HepG2 (cell line): ENCODE data around the gene SND1. TPM values are rescaled to one million over a fixed set of nuclear protein-coding genes. Genes with fewer than 3 reads are reported as not detected.

Experiments
- ATAC-seq: fragments of 200-7000 bp; cut with Tn5 transposase; 3 replicates; pipeline ENCODE4 v1.9.1; 2020; ENCODE audit warnings: mild to moderate bottlenecking, moderate library complexity
- BruUV-seq: library from RNA; stranded (reverse); fragments of 400-500 nt; replicated peaks from 2 replicates; lab custom pipeline; 2021; lab: Mats Ljungman, UMichigan
- CTCF ChIA-PET: fragments of 300-600 bp; formaldehyde crosslinking; extraction: SDS; loops from one replicate; lab custom pipeline; 2021; ENCODE audit warnings: low total read pairs, inconsistent platforms, low intra/inter-chr PET ratio; lab: Yijun Ruan, JAX
- POLR2A ChIA-PET: fragments of 350-600 bp; sonication (Branson Sonifier 250); formaldehyde crosslinking; loops from one replicate; lab custom pipeline; 2020; ENCODE audit warnings: antibody characterized with exemption, inconsistent platforms; lab: Yijun Ruan, JAX
- DNase-seq: peaks from one replicate; pipeline ENCODE4 v3.0.0-alpha.2; 2015; ENCODE audit warnings: low spot score
- FAIRE-seq: peaks from 3 replicates; lab custom pipeline; 2011; peaks lifted over from hg19 to GRCh38; lab: Jason Lieb, UNC
- H2AFZ ChIP-seq: one replicate; pipeline ENCODE4 v1.6.1; 2011; ENCODE audit warnings: low read length, inconsistent platforms
- H3K27ac ChIP-seq: fragments of 300-600 bp; 3 replicates; pipeline ENCODE4 v1.8.0; 2011; ENCODE audit warnings: mixed run types, mild to moderate bottlenecking, mixed read lengths, low read length, inconsistent platforms; ENCODE audit not compliant: insufficient read depth; ENCODE audit errors: extremely low read length
- H3K27me3 ChIP-seq, 2 experiments: fragments of 200-600 bp in 1 of 2; 2 replicates in 1 of 2; 3 replicates in 1 of 2; pipeline versions ENCODE4 v1.6.0 to v1.8.0; 2011; ENCODE audit warnings: low read length in 2 of 2, mild to moderate bottlenecking in 2 of 2, moderate library complexity in 2 of 2, inconsistent platforms in 1 of 2; ENCODE audit not compliant: insufficient read depth in 2 of 2, control insufficient read depth in 1 of 2
- H3K36me3 ChIP-seq, 2 experiments: fragments of 200-600 bp in 1 of 2; replicated peaks in 1 of 2; 2 replicates in 1 of 2; 3 replicates in 1 of 2; pipeline versions ENCODE4 v1.5.1 to v1.8.0; 2011; ENCODE audit warnings: low read length in 2 of 2, inconsistent platforms in 1 of 2; ENCODE audit not compliant: insufficient read depth in 2 of 2, control insufficient read depth in 1 of 2
- H3K4me1 ChIP-seq: 2 replicates; pipeline ENCODE4 v1.5.1; 2012; ENCODE audit warnings: low read length, inconsistent platforms; ENCODE audit not compliant: insufficient read depth
- H3K4me2 ChIP-seq: 2 replicates; pipeline ENCODE4 v1.6.0; 2011; ENCODE audit warnings: low read depth, low read length, inconsistent platforms
- H3K4me3 ChIP-seq, 3 experiments: fragments of 200-600 bp in 1 of 3; sonication (generic), shearing (Covaris generic) in 1 of 3; replicated peaks in 1 of 3; 2 replicates each; pipeline ENCODE4 v1.5.1; 2011 to 2016; ENCODE audit warnings: low read length in 3 of 3, inconsistent platforms in 2 of 3, low read depth in 2 of 3, mild to moderate bottlenecking in 2 of 3, control low read depth in 1 of 3, mixed read lengths in 1 of 3; ENCODE audit not compliant: insufficient read depth in 1 of 3
- H3K79me2 ChIP-seq: one replicate; pipeline ENCODE4 v1.6.1; 2011; ENCODE audit warnings: low read length, inconsistent platforms; ENCODE audit not compliant: insufficient read depth
- H3K9ac ChIP-seq: 2 replicates; pipeline ENCODE4 v1.6.0; 2011; ENCODE audit warnings: mild to moderate bottlenecking, low read depth, low read length, inconsistent platforms; ENCODE audit not compliant: insufficient read depth
- H3K9me3 ChIP-seq: 2 replicates; pipeline ENCODE4 v1.5.1; 2012; ENCODE audit warnings: mild to moderate bottlenecking, low read length
- H4K20me1 ChIP-seq: 2 replicates; pipeline ENCODE4 v1.6.0; 2011; ENCODE audit warnings: inconsistent platforms, mild to moderate bottlenecking, low read length, moderate library complexity; ENCODE audit not compliant: insufficient read depth
- KLF15 ChIP-seq: sonication (generic); formaldehyde crosslinking; IDR thresholded peaks from 2 replicates; pipeline ENCODE4 v1.8.1; 2023; ENCODE audit warnings: borderline replicate concordance, mild to moderate bottlenecking, inconsistent platforms, missing genetic modification reagents, mixed read lengths
- PRDM15 ChIP-seq: sonication (generic); formaldehyde crosslinking; IDR thresholded peaks from 2 replicates; pipeline ENCODE4 v1.4.0; 2020; ENCODE audit warnings: missing genetic modification reagents
- RAD51 ChIP-seq: fragments of 450-650 bp; IDR thresholded peaks from 2 replicates; pipeline ENCODE4 v1.6.1; 2016; ENCODE audit warnings: borderline replicate concordance
- RBFOX2 ChIP-seq: fragments of 200-400 bp; formaldehyde crosslinking; IDR thresholded peaks from 2 replicates; pipeline ENCODE4 v1.6.1; 2017; ENCODE audit warnings: low read depth, mild to moderate bottlenecking, low read length
- SNAPC4 ChIP-seq: sonication (generic); formaldehyde crosslinking; IDR thresholded peaks from 2 replicates; pipeline ENCODE4 v1.4.0; 2020; ENCODE audit warnings: mild to moderate bottlenecking, missing genetic modification reagents
- ZBTB46 ChIP-seq: sonication (generic); formaldehyde crosslinking; IDR thresholded peaks from 2 replicates; pipeline ENCODE4 v1.4.0; 2020; ENCODE audit warnings: mild to moderate bottlenecking, missing genetic modification reagents, borderline replicate concordance
- ZFP41 ChIP-seq: sonication (generic); formaldehyde crosslinking; IDR thresholded peaks from 2 replicates; pipeline ENCODE4 v1.4.0; 2020; ENCODE audit warnings: mild to moderate bottlenecking, missing genetic modification reagents, borderline replicate concordance
- ZNF205 ChIP-seq: IDR thresholded peaks from 2 replicates; pipeline ENCODE4 v1.6.1; 2018; ENCODE audit warnings: missing biosample characterization, missing genetic modification reagents
- ZNF280B ChIP-seq: sonication (generic); formaldehyde crosslinking; IDR thresholded peaks from 2 replicates; pipeline ENCODE4 v1.5.0; 2020; ENCODE audit warnings: missing genetic modification reagents, mild to moderate bottlenecking, borderline replicate concordance
- ZNF577 ChIP-seq: sonication (generic); formaldehyde crosslinking; IDR thresholded peaks from 2 replicates; pipeline ENCODE4 v1.4.0; 2020; ENCODE audit warnings: mild to moderate bottlenecking, low read depth, missing genetic modification reagents, borderline replicate concordance
- ZNF878 ChIP-seq: sonication (generic); formaldehyde crosslinking; IDR thresholded peaks from 2 replicates; pipeline ENCODE4 v1.8.1; 2023; ENCODE audit warnings: mild to moderate bottlenecking, missing genetic modification reagents, moderate library complexity
- WGBS: methylation state at CpG from one replicate; pipeline ENCODE4 v1.1.6; 2017; ENCODE audit warnings: low lambda C conversion rate; 5-methylcytosine and 5-hydroxymethylcytosine counted together
- in situ Hi-C: cut with HindIII; loops from 2 replicates; pipeline ENCODE4 v1.10.0; 2017; ENCODE audit warnings: low pct_unique_long_range_greater_than_20kb; ENCODE audit not compliant: extremely low pct_ligation_motif_present
- intact Hi-C: fragments of 100-400 bp; cut with micrococcal nuclease; formaldehyde crosslinking; loops from one replicate; pipeline ENCODE4 v1.10.0; 2022; ENCODE audit not compliant: unreplicated experiment
- polyA plus RNA-seq, 8 experiments: library from polyadenylated mRNA; depleted of rRNA in 3 of 8; stranded (reverse) in 7 of 8; unstranded in 1 of 8; fragments of >200 nt; fragmentation: Illumina TruSeq in 4 of 8; extraction: Trizol in 4 of 8; gene quantifications; 2 replicates each; pipeline versions ENCODE4 v1.2.1 to v1.2.3, GENCODE V29; 2011 to 2016; ENCODE audit warnings: low read depth in 4 of 8, missing spikeins in 1 of 8, mixed read lengths in 1 of 8; ENCODE audit not compliant: insufficient read depth in 1 of 8
- total RNA-seq, 5 experiments: library from RNA; depleted of rRNA; stranded (reverse); fragments of >200 nt; fragmentation: Illumina TruSeq; extraction: Trizol; gene quantifications; 2 replicates each; pipeline ENCODE4 v1.2.3, GENCODE V29; 2016; ENCODE audit warnings: low read depth in 1 of 5

The SND1 gene
- total and polyA plus RNA-seq, 2 of the 13 experiments (the other 11 are each of a cell fraction or from before 2014, with no cell fraction given): 110 to 182 TPM

GRCh38 chr7:128081351-128081750 lies 429.4 kb downstream of the SND1 start (continued):
- no peak for TF ChIP-seq SNAPC4
- TF ChIP-seq RAD51: no peak
- no peak for TF ChIP-seq ZNF577 (CRISPR knock-in tag)
- no peak for TF ChIP-seq ZFP41 (CRISPR knock-in tag)
- no peak for TF ChIP-seq ZBTB46

GRCh38 chr7:128081808-128082207 lies 429.8 kb downstream of the SND1 start:
- Histone ChIP-seq H2AFZ (no peak overlapping the region), H3K4me2 (no peak overlapping the region), H3K4me3 (no peak overlapping the region), H3K36me3 (peaks cover 56 to 94% of the 10 kb centered on the region in 2 experiments), H3K27ac (no peak overlapping the region), H3K79me2 (no peaks in the 10 kb centered on the region), H3K9me3 (no peaks in the 10 kb centered on the region), H3K27me3 (no peaks in the 10 kb centered on the region), H3K9ac (no peak overlapping the region), H3K4me1 (no peaks in the 10 kb centered on the region), H4K20me1 (no peaks in the 10 kb centered on the region; the same call in 1 of the 2 replicates)
- no TSS peak for BruUV-seq
- FAIRE-seq: no peak
- DNase-seq: no peak
- intact Hi-C loops: no loop called here
- POLR2A ChIA-PET: no interaction called here
- in situ Hi-C loops: no loop called here
- WGBS: 97% methylated on average over 6 of the region's 8 CpGs
- CTCF ChIA-PET: no interaction called here
- no peak for ATAC-seq
- TF ChIP-seq RBFOX2: no peak
- no peak for TF ChIP-seq ZNF205
- TF ChIP-seq ZNF280B (CRISPR knock-in tag): no peak
- no peak for TF ChIP-seq KLF15 (CRISPR knock-in tag)
- no peak for TF ChIP-seq PRDM15
- TF ChIP-seq ZNF878 (CRISPR knock-in tag): no peak
